ENCODE data around the gene KLF13. TPM values are rescaled to one million over a fixed set of nuclear protein-coding genes. Genes with fewer than 3 reads are reported as not detected.

Gene KLF13
- total and polyA plus RNA-seq, 4 donors: 38.3 to 157 (median 55.2) TPM

DNA sequence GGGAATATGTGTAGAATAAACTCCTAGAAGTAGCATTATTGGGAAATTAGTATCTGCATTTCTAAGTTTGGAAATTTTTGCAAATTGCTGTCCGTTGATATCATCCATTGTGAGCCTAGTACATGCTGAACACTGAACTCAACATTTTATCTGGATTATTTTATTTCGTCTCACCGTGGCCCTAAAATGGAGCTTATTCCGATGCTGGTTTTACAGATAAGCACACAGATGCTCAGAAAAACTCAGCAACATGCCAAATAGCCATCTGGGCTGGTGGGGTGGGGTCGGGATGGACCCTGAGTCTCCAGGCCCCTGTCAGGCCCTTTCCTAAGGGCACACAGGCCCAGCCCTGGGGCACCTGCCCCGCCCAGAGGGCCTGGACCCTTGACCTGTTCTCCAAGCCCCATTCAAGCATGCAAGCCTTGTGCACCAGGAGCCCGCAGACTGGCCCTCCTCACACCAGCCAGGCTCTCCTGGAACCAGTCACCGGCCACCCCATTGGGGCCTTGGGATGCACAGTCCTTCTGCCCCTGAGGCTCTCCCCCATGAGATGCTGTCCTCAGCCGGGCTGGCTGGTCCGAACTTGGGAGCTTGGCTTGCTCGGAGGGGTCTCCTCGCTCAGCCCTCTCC, 20.7 kb upstream of the KLF13 start:
- 94 to 96% methylated on average over 12 of the region's 12 CpGs for WGBS, 2 donors
- Histone ChIP-seq H3K9me3 (ENCODE audit: control insufficient read depth in 4 of 4, insufficient read depth in 3 of 4, low read length in 3 of 4) (no peaks in the 10 kb centered on the region), H3K4me3 (no peak overlapping the region), H3K4me1 (ENCODE audit: control insufficient read depth in 5 of 5, insufficient read depth in 5 of 5, low read length in 5 of 5) (peaks cover 0 to 10% (median 0%) of the 10 kb centered on the region in 5 donors), H3K27ac (ENCODE audit: low read depth in 1 of 2, low read length in 1 of 2) (peak overlapping the region in 1 of 2 donors; percentile 17), H3K36me3 (ENCODE audit: control insufficient read depth in 4 of 4, insufficient read depth in 4 of 4, low read length in 4 of 4) (no peaks in the 10 kb centered on the region), H3K9ac (ENCODE audit: insufficient read depth in 1 of 2, low read length in 2 of 2) (no peak overlapping the region), H3K27me3 (ENCODE audit: control insufficient read depth in 3 of 3, insufficient read depth in 3 of 3, low read length in 2 of 3) (peaks cover 0 to 7% (median 5%) of the 10 kb centered on the region in 3 donors)
- TF ChIP-seq, protein P1, sequence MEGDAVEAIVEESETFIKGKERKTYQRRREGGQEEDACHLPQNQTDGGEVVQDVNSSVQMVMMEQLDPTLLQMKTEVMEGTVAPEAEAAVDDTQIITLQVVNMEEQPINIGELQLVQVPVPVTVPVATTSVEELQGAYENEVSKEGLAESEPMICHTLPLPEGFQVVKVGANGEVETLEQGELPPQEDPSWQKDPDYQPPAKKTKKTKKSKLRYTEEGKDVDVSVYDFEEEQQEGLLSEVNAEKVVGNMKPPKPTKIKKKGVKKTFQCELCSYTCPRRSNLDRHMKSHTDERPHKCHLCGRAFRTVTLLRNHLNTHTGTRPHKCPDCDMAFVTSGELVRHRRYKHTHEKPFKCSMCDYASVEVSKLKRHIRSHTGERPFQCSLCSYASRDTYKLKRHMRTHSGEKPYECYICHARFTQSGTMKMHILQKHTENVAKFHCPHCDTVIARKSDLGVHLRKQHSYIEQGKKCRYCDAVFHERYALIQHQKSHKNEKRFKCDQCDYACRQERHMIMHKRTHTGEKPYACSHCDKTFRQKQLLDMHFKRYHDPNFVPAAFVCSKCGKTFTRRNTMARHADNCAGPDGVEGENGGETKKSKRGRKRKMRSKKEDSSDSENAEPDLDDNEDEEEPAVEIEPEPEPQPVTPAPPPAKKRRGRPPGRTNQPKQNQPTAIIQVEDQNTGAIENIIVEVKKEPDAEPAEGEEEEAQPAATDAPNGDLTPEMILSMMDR (IDR thresholded peaks at IDR 0.05; ENCODE audit: control extremely low read depth, extremely low read depth): no peak
- no peak for ATAC-seq (ENCODE audit: insufficient read depth, low FRiP score)
- no peak for DNase-seq

DNA sequence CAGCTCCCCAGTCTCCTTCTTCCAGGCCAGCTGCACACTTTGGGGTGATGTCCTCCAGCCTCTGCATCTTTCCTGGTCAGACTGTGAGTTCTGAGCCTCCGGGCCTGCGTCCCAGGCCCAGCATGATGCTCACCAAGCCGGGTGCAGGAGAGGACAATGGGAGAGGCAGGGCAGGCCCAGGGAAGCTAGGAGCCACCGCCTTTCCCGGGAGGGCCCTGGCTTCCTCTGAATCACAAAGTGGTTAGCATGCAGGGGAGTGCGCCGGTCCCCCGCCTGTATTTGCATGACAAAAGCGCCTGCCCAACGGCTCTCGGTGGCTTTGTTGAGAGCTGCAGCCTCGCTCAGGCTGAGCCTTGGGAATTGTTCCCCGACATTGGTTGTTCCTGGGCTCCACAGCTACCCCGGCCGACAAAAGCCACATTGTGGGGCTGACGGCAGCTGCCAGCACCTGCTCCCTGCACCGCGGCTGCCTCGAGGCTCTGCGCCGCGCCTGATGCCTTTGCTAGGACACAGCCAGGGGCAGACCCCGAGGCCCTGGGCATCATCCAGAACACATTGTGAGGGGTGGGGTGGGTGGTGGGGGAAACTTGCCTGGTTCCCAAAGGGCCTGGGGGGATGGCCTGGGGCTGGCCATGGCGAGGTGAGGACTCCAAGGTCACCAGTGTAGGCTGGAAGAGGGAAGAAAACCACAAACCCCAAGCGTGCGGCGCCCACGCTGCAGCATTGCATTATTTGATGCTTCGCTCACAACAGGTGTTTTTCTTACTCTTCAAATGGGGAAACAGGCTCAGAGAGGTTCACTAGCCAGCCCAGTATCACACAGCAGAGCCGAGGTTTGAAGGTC, 20.0 kb upstream of the KLF13 start:
- TF ChIP-seq, protein P1 (IDR thresholded peaks at IDR 0.05; ENCODE audit: control extremely low read depth, extremely low read depth): no peak
- Histone ChIP-seq H3K27me3 (ENCODE audit: control insufficient read depth in 3 of 3, insufficient read depth in 3 of 3, low read length in 2 of 3) (peaks cover 0 to 7% (median 5%) of the 10 kb centered on the region in 3 donors), H3K4me3 (no peak overlapping the region), H3K4me1 (ENCODE audit: control insufficient read depth in 5 of 5, insufficient read depth in 5 of 5, low read length in 5 of 5) (peaks cover 0 to 6% (median 0%) of the 10 kb centered on the region in 5 donors), H3K9ac (ENCODE audit: insufficient read depth in 1 of 2, low read length in 2 of 2) (no peak overlapping the region), H3K36me3 (ENCODE audit: control insufficient read depth in 4 of 4, insufficient read depth in 4 of 4, low read length in 4 of 4) (no peaks in the 10 kb centered on the region), H3K9me3 (ENCODE audit: control insufficient read depth in 4 of 4, insufficient read depth in 3 of 4, low read length in 3 of 4) (no peaks in the 10 kb centered on the region), H3K27ac (ENCODE audit: low read depth in 1 of 2, low read length in 1 of 2) (peak overlapping the region in 1 of 2 donors; percentile 17)
- 68 to 76% methylated on average over 30 of the region's 30 CpGs for WGBS, 2 donors
- DNase-seq (peak in 2 of 3 donors; percentile 20 to 41), ATAC-seq (ENCODE audit: insufficient read depth, low FRiP score) (no peak)

DNA sequence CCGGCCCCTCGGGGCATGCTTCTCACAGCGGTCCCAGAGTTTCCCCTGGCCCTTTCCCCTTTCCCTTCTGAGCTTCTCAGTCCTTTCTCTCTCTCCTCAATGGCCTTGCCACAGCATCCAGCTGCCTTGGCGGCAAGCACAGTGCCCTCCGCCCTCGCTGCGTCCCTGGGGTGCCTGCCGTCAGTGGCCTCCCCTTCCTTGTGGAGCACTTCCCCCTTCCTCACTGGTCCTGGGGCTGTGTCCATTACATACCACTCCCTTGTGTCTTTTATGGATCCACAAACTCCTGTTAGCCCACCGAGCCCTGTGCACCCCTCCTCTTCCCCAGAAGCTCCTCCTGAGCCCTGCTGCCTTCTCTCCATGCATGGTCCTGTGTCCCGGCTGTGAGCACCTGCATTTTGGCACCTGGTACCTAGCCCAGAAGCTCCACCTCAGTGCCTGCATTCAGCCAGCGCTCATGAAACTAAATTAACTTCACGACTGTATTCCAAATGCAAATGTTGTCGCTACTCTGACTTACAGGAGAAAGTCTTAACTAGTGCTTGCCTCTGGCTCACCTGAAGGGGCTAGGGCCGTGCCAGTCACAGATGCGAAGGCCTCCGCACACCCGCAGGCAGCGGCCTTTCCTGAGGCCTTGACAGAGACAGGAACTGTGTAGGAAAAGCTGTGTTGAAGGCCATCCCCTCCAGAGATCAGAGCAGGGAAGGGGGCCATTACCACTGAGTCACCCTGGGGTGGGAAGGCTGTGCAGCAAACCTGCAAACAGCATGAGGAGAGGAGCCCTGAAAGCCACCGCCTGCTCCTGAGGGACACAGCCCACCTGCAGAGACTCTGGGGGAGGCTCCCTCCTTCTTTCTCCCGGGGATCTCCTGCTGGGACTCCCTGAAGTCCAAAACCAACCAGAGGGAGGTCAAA, 19.1 kb upstream of the KLF13 start:
- TF ChIP-seq, protein P1 (IDR thresholded peaks at IDR 0.05; ENCODE audit: control extremely low read depth, extremely low read depth): no peak
- Histone ChIP-seq H3K4me1 (ENCODE audit: control insufficient read depth in 5 of 5, insufficient read depth in 5 of 5, low read length in 5 of 5) (peaks cover 0 to 6% (median 0%) of the 10 kb centered on the region in 5 donors), H3K27ac (ENCODE audit: low read depth in 1 of 2, low read length in 1 of 2) (no peak overlapping the region), H3K4me3 (no peak overlapping the region), H3K9ac (ENCODE audit: insufficient read depth in 1 of 2, low read length in 2 of 2) (no peak overlapping the region), H3K27me3 (ENCODE audit: control insufficient read depth in 3 of 3, insufficient read depth in 3 of 3, low read length in 2 of 3) (peaks cover 0 to 7% (median 5%) of the 10 kb centered on the region in 3 donors), H3K9me3 (ENCODE audit: control insufficient read depth in 4 of 4, insufficient read depth in 3 of 4, low read length in 3 of 4) (no peaks in the 10 kb centered on the region), H3K36me3 (ENCODE audit: control insufficient read depth in 4 of 4, insufficient read depth in 4 of 4, low read length in 4 of 4) (no peaks in the 10 kb centered on the region)
- DNase-seq (no peak), ATAC-seq (ENCODE audit: insufficient read depth, low FRiP score) (no peak)
- WGBS, 2 donors: 86 to 87% methylated on average over 20 of the region's 20 CpGs
